ENCODE measurements around the gene PROSER3. TPM values are rescaled to one million over a fixed set of nuclear protein-coding genes. Genes with fewer than 3 reads are reported as not detected.
A peak's percentile ranks its signal among the peaks of the same experiment; 100 is the strongest.

The PROSER3 gene
- total RNA-seq (2014; rRNA removed; shearing (Covaris generic)) (2.7 and 7.6 TPM in 2 replicates), polyA plus RNA-seq (2016; fragmentation: Nextera tagmentation; extraction: Ambion mirVana) (10.9 and 12.6 TPM in 2 replicates)

DNA sequence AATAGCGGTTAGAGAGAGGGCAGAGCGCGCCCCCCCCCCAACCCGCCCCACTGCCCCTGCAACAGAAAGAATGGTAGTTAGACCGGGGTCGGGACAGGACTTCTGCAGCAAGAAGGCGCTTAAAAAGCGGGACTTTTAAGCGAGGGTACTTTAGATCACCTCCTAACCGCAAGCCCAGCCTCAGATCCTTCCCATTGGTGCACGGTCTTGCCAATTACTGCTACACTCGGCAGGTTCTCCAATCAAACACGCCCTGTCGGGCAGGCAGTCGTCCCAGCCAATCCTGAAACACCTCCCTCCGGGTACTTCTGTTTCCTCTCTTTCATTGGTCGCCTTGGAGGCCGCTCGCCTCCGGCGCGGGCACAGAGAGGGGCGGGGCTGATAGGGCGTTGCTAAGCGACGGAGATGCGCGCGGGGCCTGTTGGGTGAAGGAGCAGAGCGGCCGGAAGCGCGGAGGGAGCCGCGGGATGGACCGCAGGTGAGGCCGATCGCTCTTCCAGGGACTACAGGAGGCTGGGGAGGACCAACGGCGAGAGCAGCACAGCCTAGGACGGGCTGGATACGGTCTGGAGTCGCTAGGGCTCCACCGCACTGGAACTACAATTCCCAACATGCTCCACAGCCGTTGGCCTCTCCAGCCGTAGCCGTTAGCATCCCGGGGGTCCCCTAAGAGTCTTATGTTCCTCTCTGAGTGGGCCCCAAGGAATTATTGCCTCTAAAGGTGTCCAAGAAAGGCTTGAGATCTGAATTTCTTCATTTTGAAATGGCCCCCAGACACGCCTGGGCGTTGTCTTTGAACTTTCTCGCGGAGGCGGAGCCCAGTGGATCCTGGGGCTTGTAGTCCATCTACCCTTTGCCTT is at the start of gene PROSER3:
Gene PROSER3, plus strand, starts transcription at position 428 of the 860 bp plus-strand sequence. Its CDS starts 40 bp downstream, at position 468.
- H3K9ac ChIP-seq, result peak within 1 kb of the TSS; percentile 95
- no peaks in the 10 kb centered on the region for H3K9me3 ChIP-seq (ENCODE audit: low read depth)
- H3K27me3 ChIP-seq (replicated peaks; ENCODE audit: insufficient read depth), result no peaks in the 10 kb centered on the region
- peak within 1 kb of the TSS; percentile 91 for H3K4me2 ChIP-seq (ENCODE audit: unreplicated experiment)
- in situ Hi-C loops (cut with MboI), result no loop called here
- peak; percentile 99 for DNase-seq
- no peaks in the 10 kb centered on the region for H4K20me1 ChIP-seq (ENCODE audit: insufficient read depth)
- H3K4me1 ChIP-seq (ENCODE audit: insufficient read depth), result peaks cover 21% of the 10 kb centered on the region
- peaks cover 10% of the 10 kb centered on the region; the same call in 1 of the 2 replicates for H3K36me3 ChIP-seq (ENCODE audit: low read depth)
- WGBS, 2 experiments (ENCODE audit: low coverage in 1 of 2, low lambda C conversion rate in 2 of 2, missing lambda C conversion rate in 2 of 2), result 0 to 1% methylated on average over 53 of the region's 53 CpGs
- peaks cover 3% of the 10 kb centered on the region; the same call in 1 of the 2 replicates for H3F3A ChIP-seq (ENCODE audit: insufficient read depth)
- peak within 1 kb of the TSS; percentile 97 for H3K27ac ChIP-seq
- peak within 1 kb of the TSS; percentile 79 for H2AFZ ChIP-seq
- peaks cover 31% of the 10 kb centered on the region for H3K79me2 ChIP-seq (ENCODE audit: insufficient read depth)
- no peaks in the 10 kb centered on the region for H3K9me2 ChIP-seq (ENCODE audit: insufficient read depth)
- no peak for TF ChIP-seq EZH2 (IDR thresholded peaks at IDR 0.05; ENCODE audit: insufficient read depth, poor library complexity, severe bottlenecking)
- TF ChIP-seq EZH2phosphoT487 (IDR thresholded peaks at IDR 0.05; ENCODE audit: insufficient read depth, low read depth), result no peak
- peak within 1 kb of the TSS; percentile 84 for H3K4me3 ChIP-seq

DNA sequence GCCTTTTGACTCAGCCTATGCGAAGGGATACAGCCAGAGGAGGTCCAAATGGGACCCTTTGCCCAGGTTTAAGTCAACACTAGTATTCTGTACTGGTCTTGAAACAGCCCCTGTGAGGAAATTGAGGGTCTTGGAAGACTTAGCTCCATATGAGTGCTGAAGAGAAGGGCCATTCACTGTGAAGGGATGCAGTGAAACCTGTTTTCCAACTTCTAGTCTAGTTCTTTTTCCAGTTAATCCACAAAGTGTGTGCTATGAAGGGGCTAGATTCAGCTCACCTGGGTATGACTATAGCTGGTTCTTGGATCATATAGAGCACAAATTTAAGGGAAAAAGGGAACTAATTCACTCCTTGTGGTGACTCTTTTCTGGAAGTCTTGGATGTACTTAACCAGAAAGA is 49.6 kb upstream of the PROSER3 start:
- no peaks in the 10 kb centered on the region for H3K79me2 ChIP-seq (ENCODE audit: insufficient read depth)
- no peak overlapping the region for H2AFZ ChIP-seq
- no peak overlapping the region for H3K27ac ChIP-seq
- no peak overlapping the region for H3K9ac ChIP-seq
- H3K9me2 ChIP-seq (ENCODE audit: insufficient read depth), result no peaks in the 10 kb centered on the region
- H3K4me3 ChIP-seq, result no peak overlapping the region
- no peak for DNase-seq
- no peaks in the 10 kb centered on the region for H3K9me3 ChIP-seq (ENCODE audit: low read depth)
- no peaks in the 10 kb centered on the region for H3K4me1 ChIP-seq (ENCODE audit: insufficient read depth)
- WGBS, 2 experiments (ENCODE audit: low coverage in 1 of 2, low lambda C conversion rate in 2 of 2, missing lambda C conversion rate in 2 of 2), result 50 to 64% methylated on average over 1 of the region's 1 CpG
- H3K4me2 ChIP-seq (ENCODE audit: unreplicated experiment), result no peak overlapping the region
- in situ Hi-C loops (cut with MboI), result no loop called here
- no peaks in the 10 kb centered on the region for H3K36me3 ChIP-seq (ENCODE audit: low read depth)
- no peaks in the 10 kb centered on the region; the same call in 1 of the 2 replicates for H3K27me3 ChIP-seq (replicated peaks; ENCODE audit: insufficient read depth)
- H3F3A ChIP-seq (ENCODE audit: insufficient read depth), result no peaks in the 10 kb centered on the region
- no peak for TF ChIP-seq EZH2 (IDR thresholded peaks at IDR 0.05; ENCODE audit: insufficient read depth, poor library complexity, severe bottlenecking)
- no peak for TF ChIP-seq EZH2phosphoT487 (IDR thresholded peaks at IDR 0.05; ENCODE audit: insufficient read depth, low read depth)
- no peaks in the 10 kb centered on the region for H4K20me1 ChIP-seq (ENCODE audit: insufficient read depth)

DNA sequence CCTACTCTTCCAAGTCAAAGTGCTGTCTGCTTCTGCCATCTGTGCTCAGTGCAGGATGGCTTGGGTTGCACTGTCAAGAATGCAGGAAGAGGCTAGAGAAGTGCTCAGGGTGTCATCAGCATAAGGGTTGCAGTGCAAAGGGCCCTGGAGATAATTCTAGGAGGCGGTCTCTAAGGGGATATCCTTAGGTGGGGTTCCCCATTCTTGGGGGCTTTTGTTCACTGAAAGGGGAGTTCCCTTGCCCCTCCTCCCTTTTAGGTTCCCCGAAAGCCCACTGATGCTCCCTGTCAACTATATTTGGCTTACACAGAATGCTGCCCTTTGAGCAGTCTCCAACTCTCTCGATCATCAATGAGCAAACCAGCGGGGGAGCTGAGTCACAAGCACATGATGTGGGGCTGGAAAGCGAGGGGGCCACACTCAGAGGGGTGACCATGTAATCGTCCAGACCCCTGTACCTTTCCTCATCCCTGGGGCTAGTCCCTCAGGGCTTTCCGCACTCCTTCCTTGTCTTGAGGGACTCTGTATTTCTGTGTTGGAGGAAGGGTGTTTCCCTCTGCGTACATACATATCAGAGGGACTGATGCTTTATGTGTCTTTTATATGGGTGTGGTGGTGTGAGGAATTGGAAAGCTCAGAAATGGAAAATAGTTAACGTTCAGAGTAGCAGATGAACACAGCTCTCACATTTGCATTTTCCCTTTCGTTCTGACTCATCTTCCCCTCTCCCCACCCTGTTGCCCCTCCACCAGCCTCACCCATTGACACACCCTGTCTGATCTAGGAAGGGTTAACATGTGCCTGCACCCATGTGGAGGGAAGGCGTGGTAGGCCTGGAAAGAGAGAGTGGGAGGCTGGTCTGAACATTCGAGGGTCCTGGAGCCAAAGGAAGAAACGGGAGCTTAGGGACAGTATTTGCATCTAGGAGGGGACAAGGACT is 46.9 kb upstream of the PROSER3 start:
- Histone ChIP-seq H3K9me3 (ENCODE audit: low read depth) (no peaks in the 10 kb centered on the region), H3K9me2 (ENCODE audit: insufficient read depth) (no peaks in the 10 kb centered on the region), H3K4me2 (ENCODE audit: unreplicated experiment) (no peak overlapping the region), H3K27me3 (replicated peaks; ENCODE audit: insufficient read depth) (no peaks in the 10 kb centered on the region; the same call in 1 of the 2 replicates), H3K79me2 (ENCODE audit: insufficient read depth) (0 out of 2 replicates have a peak, but pooled peaks cover 9% of the 10 kb centered on the region), H3K4me1 (ENCODE audit: insufficient read depth) (no peaks in the 10 kb centered on the region), H3K4me3 (no peak overlapping the region), H3K36me3 (ENCODE audit: low read depth) (no peaks in the 10 kb centered on the region), H4K20me1 (ENCODE audit: insufficient read depth) (no peaks in the 10 kb centered on the region), H3K27ac (no peak overlapping the region), H2AFZ (no peak overlapping the region), H3K9ac (no peak overlapping the region), H3F3A (ENCODE audit: insufficient read depth) (no peaks in the 10 kb centered on the region)
- peak; percentile 16 for DNase-seq
- TF ChIP-seq EZH2phosphoT487 (IDR thresholded peaks at IDR 0.05; ENCODE audit: insufficient read depth, low read depth), result no peak
- no peak for TF ChIP-seq EZH2 (IDR thresholded peaks at IDR 0.05; ENCODE audit: insufficient read depth, poor library complexity, severe bottlenecking)
- in situ Hi-C loops (cut with MboI), result no loop called here
- 42% methylated on average over 13 of the region's 13 CpGs for WGBS, 2 experiments (ENCODE audit: low coverage in 1 of 2, low lambda C conversion rate in 2 of 2, missing lambda C conversion rate in 2 of 2)
